K562 (cell line): ENCODE data around the gene STX1B. TPM values are rescaled to one million over a fixed set of nuclear protein-coding genes. Genes with fewer than 3 reads are reported as not detected.

Experiments used
- ATAC-seq: fragments of 200-7000 bp; cut with Tn5 transposase; 3 replicates; pipeline ENCODE4 v1.9.1; 2020; ENCODE audit warnings: moderate library complexity
- BruUV-seq: library from RNA; stranded (reverse); fragments of 400-500 nt; replicated peaks from 2 replicates; lab custom pipeline; 2021; lab: Mats Ljungman, UMichigan
- CTCF ChIA-PET: fragments of 300-600 bp; formaldehyde crosslinking; extraction: SDS; loops from one replicate; lab custom pipeline; 2021; ENCODE audit warnings: low intra/inter-chr PET ratio; lab: Yijun Ruan, JAX
- POLR2A ChIA-PET: fragments of 300-600, 350-650 bp; sonication (Branson Sonifier 250); formaldehyde crosslinking; extraction: SDS; loops from one replicate; lab custom pipeline; 2021; ENCODE audit warnings: antibody characterized with exemption, inconsistent platforms; lab: Yijun Ruan, JAX
- DNase-seq, 4 experiments: peaks; one replicate each; pipeline versions ENCODE4 v3.0.0 to v3.0.0-alpha.2; 2011 to 2018; ENCODE audit warnings: low spot score in 3 of 4, mixed read lengths in 3 of 4; ENCODE audit errors: extremely low read depth in 1 of 4
- FAIRE-seq: peaks from 2 replicates; lab custom pipeline; 2011; peaks lifted over from hg19 to GRCh38; lab: Jason Lieb, UNC
- H2AFZ ChIP-seq: 2 replicates; pipeline ENCODE4 v1.6.0; 2011; ENCODE audit warnings: low read depth, low read length, control low read depth, inconsistent platforms
- H3K27ac ChIP-seq: fragments of 200-600 bp; 3 replicates; pipeline ENCODE4 v1.8.0; 2011; ENCODE audit warnings: low read depth, mild to moderate bottlenecking, control low read depth, inconsistent platforms, low read length, moderate library complexity, mixed read lengths; ENCODE audit errors: extremely low read depth
- H3K27me3 ChIP-seq, 2 experiments: fragments of 300-600 bp in 1 of 2; 2 replicates in 1 of 2; 3 replicates in 1 of 2; pipeline versions ENCODE4 v1.6.0 to v1.8.0; 2011; ENCODE audit warnings: inconsistent platforms in 2 of 2, low read length in 2 of 2, mild to moderate bottlenecking in 1 of 2, mixed read lengths in 1 of 2, moderate library complexity in 1 of 2; ENCODE audit not compliant: control insufficient read depth in 2 of 2, insufficient read depth in 2 of 2
- H3K36me3 ChIP-seq: fragments of 300-600 bp; 3 replicates; pipeline ENCODE4 v1.8.0; 2011; ENCODE audit warnings: mild to moderate bottlenecking, low read length, inconsistent platforms; ENCODE audit not compliant: control insufficient read depth, insufficient read depth
- H3K4me1 ChIP-seq, 2 experiments: fragments of 200-600 bp in 1 of 2; replicated peaks in 1 of 2; 2 replicates in 1 of 2; 3 replicates in 1 of 2; pipeline versions ENCODE4 v1.5.1 to v1.8.0; 2011; ENCODE audit warnings: inconsistent platforms in 2 of 2, low read length in 2 of 2, mild to moderate bottlenecking in 1 of 2, mixed read lengths in 1 of 2, moderate library complexity in 1 of 2; ENCODE audit not compliant: control insufficient read depth in 2 of 2, insufficient read depth in 2 of 2
- H3K4me2 ChIP-seq: 2 replicates; pipeline ENCODE4 v1.6.1; 2011; ENCODE audit warnings: low read length, control low read depth, inconsistent platforms, mixed read lengths; ENCODE audit not compliant: insufficient read depth
- H3K4me3 ChIP-seq: fragments of 200-600 bp; sonication (generic), shearing (Covaris generic); 2 replicates; pipeline ENCODE4 v1.5.1; 2016; ENCODE audit warnings: control low read depth, inconsistent platforms
- H3K79me2 ChIP-seq: fragments of 200-600 bp; 3 replicates; pipeline ENCODE4 v1.8.0; 2011; ENCODE audit warnings: low read length, inconsistent platforms; ENCODE audit not compliant: control insufficient read depth, insufficient read depth
- H3K9ac ChIP-seq, 2 experiments: 2 replicates each; pipeline versions ENCODE4 v1.6.0 to v1.6.1; 2011; ENCODE audit warnings: low read depth in 2 of 2, low read length in 2 of 2, control low read depth in 1 of 2, inconsistent platforms in 1 of 2, mild to moderate bottlenecking in 1 of 2, mixed read lengths in 1 of 2; ENCODE audit not compliant: insufficient read depth in 1 of 2
- H3K9me1 ChIP-seq: one replicate; pipeline ENCODE4 v1.6.0; 2011; ENCODE audit warnings: inconsistent platforms, mild to moderate bottlenecking, low read length, moderate library complexity; ENCODE audit not compliant: control insufficient read depth, insufficient read depth
- H3K9me3 ChIP-seq: replicated peaks from 2 replicates; pipeline ENCODE4 v1.5.1; 2011; ENCODE audit warnings: low read depth, low read length, inconsistent platforms; ENCODE audit not compliant: control insufficient read depth, insufficient read depth
- H4K20me1 ChIP-seq: replicated peaks from 2 replicates; pipeline ENCODE4 v1.6.1; 2011; ENCODE audit warnings: low read length, inconsistent platforms, mixed read lengths; ENCODE audit not compliant: control insufficient read depth, insufficient read depth
- DPF2 ChIP-seq: fragments of 450-650 bp; IDR thresholded peaks from 2 replicates; pipeline ENCODE4 v1.6.1; 2016
- E2F4 ChIP-seq: sonication (generic); formaldehyde crosslinking; IDR thresholded peaks from 2 replicates; pipeline ENCODE4 v1.8.0; 2022; ENCODE audit warnings: mild to moderate bottlenecking, low read depth, missing genetic modification reagents
- ZFPM2 ChIP-seq: fragments of 250-450 bp; sonication (Bioruptor Pico); IDR thresholded peaks from 2 replicates; pipeline ENCODE4 v1.5.1; 2022; ENCODE audit warnings: mild to moderate bottlenecking
- WGBS: fragments of 100-300 bp; shearing (Covaris generic); methylation state at CpG from one replicate; pipeline ENCODE4 v1.1.6; 2016; ENCODE audit warnings: low coverage, mixed read lengths; ENCODE audit not compliant: insufficient coverage; ENCODE audit errors: missing lambda C conversion rate; 5-methylcytosine and 5-hydroxymethylcytosine counted together
- in situ Hi-C: fragments of 300-500 bp; cut with MboI; formaldehyde crosslinking; loops from 4 replicates; pipeline ENCODE4 v1.15.0; 2018; ENCODE audit warnings: inconsistent platforms, mixed read lengths
- intact Hi-C: fragments of 100-400 bp; cut with micrococcal nuclease; formaldehyde crosslinking; loops from 2 replicates; pipeline ENCODE4 v1.14.2; 2022
- polyA plus RNA-seq, 8 experiments: library from polyadenylated mRNA; depleted of rRNA in 4 of 8; stranded (reverse) in 5 of 8; unstranded in 3 of 8; fragments of >200 nt; fragmentation: Nextera tagmentation in 2 of 8; fragmentation: Illumina TruSeq in 1 of 8; extraction: Ambion mirVana in 2 of 8; extraction: Trizol in 1 of 8; gene quantifications; 2 replicates each; pipeline versions ENCODE4 v1.2.1 to v1.2.3, GENCODE V29; 2011 to 2014; ENCODE audit warnings: inconsistent platforms in 1 of 8, missing spikeins in 1 of 8
- total RNA-seq, 7 experiments: library from RNA; depleted of rRNA in 6 of 7; stranded (reverse); fragments of >200 nt in 6 of 7; fragmentation: Illumina TruSeq in 2 of 7; extraction: Trizol in 2 of 7; gene quantifications; 2 replicates each; pipeline versions ENCODE4 v1.2.1 to v1.2.3, GENCODE V29; 2011 to 2021; ENCODE audit warnings: low replicate concordance in 1 of 7

The STX1B gene
- total and polyA plus RNA-seq, 9 of the 15 experiments (the other 6 are each of a cell fraction or from before 2014, with no cell fraction given): 0.07 to 2.5 (median 0.86) TPM

DNA sequence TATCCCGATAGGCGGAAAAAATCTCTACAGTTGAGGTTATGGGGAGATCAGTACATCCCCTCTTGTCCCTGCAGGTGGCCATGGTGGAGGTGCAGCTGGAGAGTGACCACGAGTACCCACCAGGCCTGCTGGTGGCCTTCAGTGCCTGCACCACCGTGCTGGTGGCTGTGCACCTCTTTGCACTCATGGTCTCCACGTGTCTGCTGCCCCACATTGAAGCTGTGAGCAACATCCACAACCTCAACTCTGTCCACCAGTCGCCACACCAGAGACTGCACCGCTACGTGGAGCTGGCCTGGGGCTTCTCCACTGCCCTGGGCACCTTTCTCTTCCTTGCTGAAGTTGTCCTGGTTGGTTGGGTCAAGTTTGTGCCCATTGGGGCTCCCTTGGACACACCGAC, 57.3 kb downstream of the STX1B start:
- H3K36me3 ChIP-seq: peaks cover 15% of the 10 kb centered on the region; the same call in 2 of the 3 replicates
- ATAC-seq: no peak
- H3K9me1 ChIP-seq: peaks cover 8% of the 10 kb centered on the region
- no peak for FAIRE-seq
- H4K20me1 ChIP-seq: no peaks in the 10 kb centered on the region
- no peak overlapping the region for H3K4me3 ChIP-seq
- peaks cover 37% of the 10 kb centered on the region for H3K79me2 ChIP-seq
- peaks cover 36 to 57% of the 10 kb centered on the region in 2 experiments for H3K4me1 ChIP-seq
- BruUV-seq: no TSS peak
- no peak for DNase-seq
- H2AFZ ChIP-seq: no peak overlapping the region
- peak overlapping the region in 1 of 2 experiments; percentile 79; a peak in 2 of 4 replicates for H3K9ac ChIP-seq
- intact Hi-C loops: loop anchor here (10.0 kb wide), 2 partner anchors 142 to 502 kb away; partner anchors contain the start of genes ARMC5 and VKORC1
- CTCF ChIA-PET: interaction anchor here (0.8 kb wide), 1 partner anchor 203 kb away, joined by 5 read pairs; no protein-coding TSS in a partner anchor
- H3K27me3 ChIP-seq: no peaks in the 10 kb centered on the region
- no peaks in the 10 kb centered on the region for H3K9me3 ChIP-seq
- peak overlapping the region; percentile 28; the same call in 1 of the 3 replicates for H3K27ac ChIP-seq
- H3K4me2 ChIP-seq: peak overlapping the region; percentile 15; the same call in 1 of the 2 replicates
- WGBS: 55% methylated on average over 8 of the region's 9 CpGs
- POLR2A ChIA-PET: interaction anchor here (0.6 to 3.8 kb wide), 10 partner anchors 10 to 920 kb away, joined by 3 to 11 read pairs (median 4); partner anchors contain the start of genes FUS, ZNF267, ZNF646 and ZNF668
- TF ChIP-seq E2F4 (CRISPR knock-in tag) (no peak), ZFPM2 (CRISPR knock-in tag) (0 out of 2 replicates have a peak, but pooled peaks have one; percentile 35), DPF2 (no peak)
- TF ChIP-seq, all 486 proteins: peak for 1
- in situ Hi-C loops: loop anchor here (10.0 to 25.0 kb wide), 2 partner anchors 742 to 909 kb away; partner anchors contain the start of gene ZNF267
